ENCODE data around the gene ING4. TPM values are rescaled to one million over a fixed set of nuclear protein-coding genes. Genes with fewer than 3 reads are reported as not detected.

Gene ING4
- total and polyA plus RNA-seq, 2 of the 4 experiments (the other 2 are of a cell fraction), result 22.0 to 47.5 TPM

GRCh38 chr12:6620137-6620884 lies 42.6 kb downstream of the ING4 start:
- dilution Hi-C loops (cut with HindIII; ENCODE audit: low sequenced_read_pairs, unreplicated experiment), result no loop called here
- H3K4ac ChIP-seq (ENCODE audit: low read depth, low read length), result no peak overlapping the region
- no peaks in the 10 kb centered on the region for H3K9me1 ChIP-seq (ENCODE audit: insufficient read depth, low read length)
- peak overlapping the region; percentile 78 for H2AK9ac ChIP-seq (replicated peaks; ENCODE audit: low read depth, low read length, poor library complexity)
- H2AFZ ChIP-seq (replicated peaks; ENCODE audit: low read length, poor library complexity), result peak overlapping the region; percentile 86
- H3K79me1 ChIP-seq (ENCODE audit: low read depth in 1 of 2, low read length in 2 of 2), result no peaks in the 10 kb centered on the region
- no peaks in the 10 kb centered on the region for H3K36me3 ChIP-seq (ENCODE audit: control insufficient read depth, insufficient read depth, low read length)
- no peak overlapping the region for H3K9ac ChIP-seq (ENCODE audit: low read depth, low read length)
- H2BK20ac ChIP-seq (ENCODE audit: low read depth, low read length), result no peak overlapping the region
- 58% methylated on average over 46 of the region's 88 CpGs; no CpG with 5 or more reads in 1 of the 2 experiments for WGBS, 2 experiments (ENCODE audit: extremely low coverage in 2 of 2, insufficient read length in 1 of 2)
- H3K4me1 ChIP-seq (ENCODE audit: control insufficient read depth, insufficient read depth, low read length), result no peaks in the 10 kb centered on the region; the same call in 1 of the 2 replicates
- H3K4me2 ChIP-seq (ENCODE audit: low read depth, low read length), result no peak overlapping the region
- TF ChIP-seq MXI1 (IDR thresholded peaks at IDR 0.05; ENCODE audit: borderline replicate concordance, low read depth, low read length), result no peak
- TF ChIP-seq SMC3 (IDR thresholded peaks at IDR 0.05; ENCODE audit: low read depth, low read length), result 0 out of 2 replicates have a peak, but pooled peaks have one; percentile 12
- TF ChIP-seq CTCF (conservative IDR thresholded peaks at IDR 0.05; ENCODE audit: low read depth, low read length), result peak; percentile 41
- TF ChIP-seq RAD21 (IDR thresholded peaks at IDR 0.05; ENCODE audit: low read length), result peak; percentile 18
- no peak overlapping the region for H2BK5ac ChIP-seq (ENCODE audit: low read depth, low read length, poor library complexity, severe bottlenecking)
- no peak overlapping the region for H2BK120ac ChIP-seq (ENCODE audit: low read depth, low read length)
- H3K14ac ChIP-seq (replicated peaks; ENCODE audit: low read depth, low read length), result no peak overlapping the region
- no peak overlapping the region for H3K23ac ChIP-seq (ENCODE audit: low read depth, low read length)
- no peaks in the 10 kb centered on the region for H3K27me3 ChIP-seq (ENCODE audit: control insufficient read depth, insufficient read depth, low read length)
- ATAC-seq (ENCODE audit: low read depth), result no peak
- no TSS peak for BruUV-seq (replicated peaks)
- H4K20me1 ChIP-seq (ENCODE audit: insufficient read depth, low read length), result no peaks in the 10 kb centered on the region
- no peak overlapping the region for H2BK15ac ChIP-seq (ENCODE audit: low read depth, low read length)
- no peak overlapping the region for H3K4me3 ChIP-seq (ENCODE audit: insufficient read depth, low read depth, low read length)
- H3K9me3 ChIP-seq (ENCODE audit: control insufficient read depth, insufficient read depth, low read length), result no peaks in the 10 kb centered on the region
- POLR2A ChIA-PET (ENCODE audit: unreplicated experiment), result no interaction called here
- no peak for DNase-seq
- H3K27ac ChIP-seq (ENCODE audit: insufficient read depth, low read length), result no peak overlapping the region
- no peak overlapping the region for H4K5ac ChIP-seq (ENCODE audit: low read depth, low read length)
- intact Hi-C loops (cut with micrococcal nuclease), result no loop called here
- no peak overlapping the region for H3K18ac ChIP-seq (ENCODE audit: low read depth, low read length)
- CTCF ChIA-PET, result no interaction called here
- H4K91ac ChIP-seq (ENCODE audit: insufficient read depth, low read depth, low read length), result no peak overlapping the region
- in situ Hi-C loops (cut with MboI; ENCODE audit: low sequenced_read_pairs), result no loop called here
- H2AK5ac ChIP-seq (ENCODE audit: low read depth, low read length), result no peak overlapping the region
- H4K8ac ChIP-seq (ENCODE audit: low read depth in 2 of 2, low read length in 2 of 2), result no peak overlapping the region
- no peak overlapping the region for H3K56ac ChIP-seq (ENCODE audit: extremely low read depth, insufficient read depth, low read length)
